HG02571 (cell line): ENCODE data around the gene ZNF117.
"Not testable (repeated sequence)": the region's sequence is repeated elsewhere in the genome, so short reads cannot be mapped to it uniquely, and the experiment has no call there.

Source experiments
- ATAC-seq: cut with Tn5 transposase; IDR thresholded peaks from one replicate; pipeline ENCODE4 v1.9.1; 2021; ENCODE audit warnings: mild to moderate bottlenecking, moderate library complexity; ENCODE audit not compliant: unreplicated experiment

The ZNF117 gene

GRCh38 chr7:64997164-64997908 lies 6.5 kb upstream of the ZNF117 start:
- no peak for ATAC-seq

- ATAC-seq: no peak
These were observed 5.5 kb upstream of the ZNF117 start for GRCh38 chr7:64996305-64996704.

- ATAC-seq: no peak
These were observed 3.1 kb upstream of the ZNF117 start for GRCh38 chr7:64993901-64994300.

- no peak for ATAC-seq
These were observed 2.1 kb upstream of the ZNF117 start for GRCh38 chr7:64992971-64993370.

- no peak for ATAC-seq
These were observed 620 bp downstream of the ZNF117 start for GRCh38 chr7:64990216-64990615.

- no peak for ATAC-seq
These were observed 12.2 kb downstream of the ZNF117 start for GRCh38 chr7:64978497-64979203.

- no peak for ATAC-seq
These were observed 25.2 kb downstream of the ZNF117 start for GRCh38 chr7:64965594-64965993.

- ATAC-seq: no peak
These were observed 31.6 kb downstream of the ZNF117 start for GRCh38 chr7:64959072-64959747.

- ATAC-seq: no peak
These were observed 39.5 kb downstream of the ZNF117 start for GRCh38 chr7:64951250-64951848.

GRCh38 chr7:64950673-64951072 lies 40.2 kb downstream of the ZNF117 start:
- not testable (repeated sequence) for ATAC-seq

- not testable (repeated sequence) for ATAC-seq
These were observed 42.1 kb downstream of the ZNF117 start for GRCh38 chr7:64948774-64949173.

GRCh38 chr7:64947252-64948000 lies 43.4 kb downstream of the ZNF117 start:
- ATAC-seq: no peak

- ATAC-seq: no peak
These were observed 44.1 kb downstream of the ZNF117 start for GRCh38 chr7:64946772-64947171.

- ATAC-seq: no peak
These were observed 45.2 kb downstream of the ZNF117 start for GRCh38 chr7:64945503-64946175.

GRCh38 chr7:64944667-64945502 lies 46.0 kb downstream of the ZNF117 start:
- ATAC-seq: not testable (repeated sequence)

- ATAC-seq: not testable (repeated sequence)
These were observed 50.8 kb downstream of the ZNF117 start for GRCh38 chr7:64940021-64940420.

GRCh38 chr7:64938540-64938939 lies 52.3 kb downstream of the ZNF117 start:
- no peak for ATAC-seq

- no peak for ATAC-seq
These were observed 56.4 kb downstream of the ZNF117 start for GRCh38 chr7:64934478-64934877.
